Measurements from ENCODE around the gene OR2A2. TPM values are rescaled to one million over a fixed set of nuclear protein-coding genes. Genes with fewer than 3 reads are reported as not detected.

Gene OR2A2
- polyA plus RNA-seq, 2 of the 4 experiments (the other 2 are of a cell fraction): not detected

GRCh38 chr7:144130730-144131129 lies 21.3 kb downstream of the OR2A2 start:
- no peak for FAIRE-seq
- DNase-seq (ENCODE audit: low read depth in 1 of 2, low spot score in 1 of 2): no peak
- Histone ChIP-seq H3K4me1 (no peaks in the 10 kb centered on the region), H3K27ac (no peak overlapping the region), H3K4me2 (no peak overlapping the region), H3K4me3 (no peak overlapping the region), H3K9me3 (no peaks in the 10 kb centered on the region)
- CTCF ChIA-PET: interaction anchor here (1.0 kb wide), 1 partner anchor 394 kb away, joined by 3 read pairs; no protein-coding TSS in a partner anchor
- TF ChIP-seq EP300 (IDR thresholded peaks at IDR 0.05) (no peak), FOSB (CRISPR knock-in tag; IDR thresholded peaks at IDR 0.05) (no peak), NPAS2 (CRISPR knock-in tag; IDR thresholded peaks at IDR 0.05; ENCODE audit: borderline replicate concordance) (no peak), RNF2 (IDR thresholded peaks at IDR 0.05; ENCODE audit: borderline replicate concordance, low read depth) (no peak), MAX (IDR thresholded peaks at IDR 0.05) (no peak), TP53 (CRISPR knock-in tag; IDR thresholded peaks at IDR 0.05) (no peak), CHD2 (IDR thresholded peaks at IDR 0.05; ENCODE audit: low read length, partially characterized antibody) (no peak), SMC3 (IDR thresholded peaks at IDR 0.05) (no peak), ZFP36 (IDR thresholded peaks at IDR 0.05; ENCODE audit: borderline replicate concordance, partially characterized antibody) (no peak), CHD4 (IDR thresholded peaks at IDR 0.05; ENCODE audit: borderline replicate concordance) (no peak), TFCP2L1 (CRISPR knock-in tag; IDR thresholded peaks at IDR 0.05) (no peak), HES2 (IDR thresholded peaks at IDR 0.05) (no peak), E2F6 (IDR thresholded peaks at IDR 0.05; ENCODE audit: borderline replicate concordance, low read depth) (no peak), NFE2L2 (conservative IDR thresholded peaks at IDR 0.05; ENCODE audit: low read length) (no peak), FOSL2 (IDR thresholded peaks at IDR 0.05) (no peak), FOSL2 (CRISPR knock-in tag; IDR thresholded peaks at IDR 0.05) (no peak), CBX2 (IDR thresholded peaks at IDR 0.05; ENCODE audit: borderline replicate concordance, low read depth) (no peak), RARB (CRISPR knock-in tag; IDR thresholded peaks at IDR 0.05) (no peak)
- POLR2A ChIA-PET: no interaction called here
- 0% methylated on average over 2 of the region's 2 CpGs for WGBS (ENCODE audit: missing lambda C conversion rate)
- no peak for ATAC-seq

GRCh38 chr7:144132262-144132661 lies 22.9 kb downstream of the OR2A2 start:
- POLR2A ChIA-PET: no interaction called here

GRCh38 chr7:144133307-144133706 lies 23.9 kb downstream of the OR2A2 start:
- DNase-seq (ENCODE audit: low read depth in 1 of 2, low spot score in 1 of 2) (no peak), FAIRE-seq (no peak), ATAC-seq (no peak)
- H3K4me1 ChIP-seq: no peaks in the 10 kb centered on the region
- H3K27ac ChIP-seq: no peak overlapping the region
- 56% methylated on average over 6 of the region's 6 CpGs for WGBS (ENCODE audit: missing lambda C conversion rate)
- ChIA-PET CTCF (no interaction called here), POLR2A (no interaction called here)
- H3K4me3 ChIP-seq: no peak overlapping the region
- TF ChIP-seq REST (IDR thresholded peaks at IDR 0.05) (no peak), MYC (IDR thresholded peaks at IDR 0.05; ENCODE audit: borderline replicate concordance, low read length) (no peak), CEBPB (IDR thresholded peaks at IDR 0.05) (no peak), PHF8 (IDR thresholded peaks at IDR 0.05; ENCODE audit: borderline replicate concordance, low read depth) (no peak), ZC3H11A (IDR thresholded peaks at IDR 0.05) (no peak), EHF (CRISPR knock-in tag; IDR thresholded peaks at IDR 0.05) (no peak), EHMT2 (IDR thresholded peaks at IDR 0.05; ENCODE audit: low read depth) (no peak), RFX5 (IDR thresholded peaks at IDR 0.05) (no peak), TFCP2L1 (CRISPR knock-in tag; IDR thresholded peaks at IDR 0.05) (no peak), NFE2L2 (conservative IDR thresholded peaks at IDR 0.05; ENCODE audit: low read length) (no peak), MAFK (IDR thresholded peaks at IDR 0.05; ENCODE audit: partially characterized antibody) (no peak), RCOR1 (IDR thresholded peaks at IDR 0.05; ENCODE audit: low read depth, low read length) (no peak), EP300 (IDR thresholded peaks at IDR 0.05) (no peak)
- H3K4me2 ChIP-seq: no peak overlapping the region
- no peaks in the 10 kb centered on the region for H3K9me3 ChIP-seq

More at GRCh38 chr7:144132262-144132661, 22.9 kb downstream of the OR2A2 start:
- Histone ChIP-seq H3K4me3 (no peak overlapping the region), H3K4me1 (no peaks in the 10 kb centered on the region), H3K9me3 (no peaks in the 10 kb centered on the region), H3K27ac (no peak overlapping the region), H3K4me2 (no peak overlapping the region)
- no peak for FAIRE-seq
- no peak for DNase-seq (ENCODE audit: low read depth in 1 of 2, low spot score in 1 of 2)
- CTCF ChIA-PET: no interaction called here
- WGBS (ENCODE audit: missing lambda C conversion rate): 11% methylated on average over 3 of the region's 3 CpGs
- ATAC-seq: no peak
- TF ChIP-seq RFX5 (IDR thresholded peaks at IDR 0.05) (no peak), MAFK (IDR thresholded peaks at IDR 0.05; ENCODE audit: partially characterized antibody) (peak; percentile 69)

All from A549 (cell line).